Activated T-helper 1 cell treated with anti-CD3 and anti-CD28 coated beads, Interleukin-2, amount 50 U/mL, for 16 hours (primary cell): ENCODE measurements around the gene ACSL1.
"Not testable (repeated sequence)": the region's sequence is repeated elsewhere in the genome, so short reads cannot be mapped to it uniquely, and the experiment has no call there.

Experiments used
- DNase-seq, 2 donors: peaks; one replicate each; pipeline ENCODE4 v3.0.0-alpha.2; 2020; ENCODE audit warnings: low read depth in 1 of 2, low spot score in 1 of 2

ACSL1 gene

DNA sequence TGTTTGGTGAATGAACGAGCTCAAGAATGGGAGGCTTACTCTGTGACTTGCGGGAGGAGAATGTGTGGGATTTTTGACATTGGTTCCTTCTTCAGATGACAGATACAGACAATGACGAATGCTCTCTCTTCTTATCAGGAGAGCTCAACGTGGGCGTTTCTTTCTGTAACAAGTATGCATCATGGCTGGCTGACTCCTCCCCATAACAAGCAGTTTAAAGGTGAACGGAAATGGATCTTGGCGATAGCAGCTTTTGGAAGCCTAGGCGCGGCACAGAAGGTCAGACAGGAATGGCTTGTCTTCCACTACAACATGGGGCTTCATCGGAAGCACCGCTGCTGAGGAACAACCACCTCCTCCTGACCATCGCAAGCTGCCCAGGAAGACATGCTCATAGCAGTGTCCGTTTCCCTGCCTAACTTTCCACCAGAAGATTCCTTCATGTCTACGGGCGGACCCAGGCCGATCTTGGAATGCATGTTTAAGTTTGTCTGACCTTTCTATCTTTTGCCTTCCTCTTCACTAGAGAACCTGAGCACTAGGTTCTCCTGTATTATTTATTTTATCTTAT lies 18.3 kb upstream of the ACSL1 start:
- DNase-seq: no peak

DNA sequence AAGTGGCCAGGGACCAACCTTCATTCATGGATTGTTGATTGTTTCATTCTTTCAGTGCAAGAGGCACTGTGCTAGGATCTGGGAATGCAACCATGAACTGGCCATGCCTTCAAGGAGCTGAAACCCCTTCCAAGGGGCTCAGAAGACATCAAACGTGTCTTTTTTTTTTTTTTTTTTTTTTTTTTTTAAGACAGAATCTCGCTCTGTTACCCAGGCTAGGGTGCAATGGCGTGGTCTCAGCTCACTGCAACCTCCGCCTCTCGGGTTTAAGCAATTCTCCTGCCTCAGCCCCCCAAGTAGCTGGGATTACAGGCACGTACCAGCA lies 13.3 kb upstream of the ACSL1 start:
- not testable (repeated sequence) for DNase-seq

DNA sequence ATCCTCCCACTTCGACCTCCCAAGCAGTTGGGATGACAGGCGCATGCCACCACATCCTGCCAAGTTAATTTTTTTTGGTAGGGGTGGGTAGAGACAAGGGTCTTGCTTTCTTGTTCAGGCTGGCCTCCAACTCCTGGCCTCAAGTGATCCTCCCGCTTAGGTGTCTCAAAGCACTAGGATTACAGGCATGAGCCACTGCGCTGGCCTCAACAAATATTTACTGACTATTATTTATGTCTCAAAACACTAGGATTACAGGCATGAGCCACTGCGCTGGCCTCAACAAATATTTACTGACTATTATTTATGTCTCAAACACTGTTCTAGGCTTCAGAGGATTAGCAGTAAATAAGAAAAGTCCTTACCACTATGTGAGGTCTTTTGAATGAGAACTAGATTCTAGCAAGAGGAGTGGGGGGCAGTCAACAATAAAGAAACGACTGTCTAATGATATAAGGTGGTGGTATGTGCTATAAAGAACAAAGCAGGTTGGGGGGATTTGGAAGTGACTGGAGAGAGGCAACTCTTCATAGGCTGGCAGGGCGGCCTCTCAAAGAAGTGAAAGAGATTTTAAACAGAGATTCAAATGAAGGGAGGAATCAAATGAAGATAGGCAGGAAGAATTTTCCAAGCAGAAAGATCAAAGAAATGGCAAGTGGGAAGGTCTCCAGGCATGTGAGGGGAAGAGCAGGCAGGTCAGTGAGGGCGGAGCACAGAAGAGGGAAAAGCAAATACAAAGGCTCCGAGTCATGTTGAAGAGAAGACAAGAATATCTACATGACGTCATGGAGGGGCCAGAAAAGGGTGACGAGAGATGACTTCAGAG lies 12.7 kb upstream of the ACSL1 start:
- no peak for DNase-seq

DNA sequence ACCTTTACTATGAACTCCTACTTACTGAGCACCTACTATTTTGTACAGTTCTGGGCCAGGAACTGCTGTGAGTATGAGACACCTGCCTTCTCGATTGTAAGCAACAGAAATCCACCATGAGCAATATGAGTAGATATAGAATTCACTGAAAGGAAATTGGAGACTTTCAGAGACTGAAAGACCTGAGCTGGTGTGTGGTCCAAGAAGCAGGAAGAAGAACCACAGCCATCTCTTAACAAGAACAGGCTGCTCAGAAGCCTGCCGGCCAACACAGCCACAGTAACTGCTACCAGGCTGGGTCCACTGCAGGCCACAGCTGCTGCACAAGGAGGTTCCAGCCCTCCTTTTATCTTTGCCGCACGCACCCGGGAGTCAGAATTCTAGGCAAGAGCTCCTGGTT lies 10.8 kb upstream of the ACSL1 start:
- DNase-seq: no peak

DNA sequence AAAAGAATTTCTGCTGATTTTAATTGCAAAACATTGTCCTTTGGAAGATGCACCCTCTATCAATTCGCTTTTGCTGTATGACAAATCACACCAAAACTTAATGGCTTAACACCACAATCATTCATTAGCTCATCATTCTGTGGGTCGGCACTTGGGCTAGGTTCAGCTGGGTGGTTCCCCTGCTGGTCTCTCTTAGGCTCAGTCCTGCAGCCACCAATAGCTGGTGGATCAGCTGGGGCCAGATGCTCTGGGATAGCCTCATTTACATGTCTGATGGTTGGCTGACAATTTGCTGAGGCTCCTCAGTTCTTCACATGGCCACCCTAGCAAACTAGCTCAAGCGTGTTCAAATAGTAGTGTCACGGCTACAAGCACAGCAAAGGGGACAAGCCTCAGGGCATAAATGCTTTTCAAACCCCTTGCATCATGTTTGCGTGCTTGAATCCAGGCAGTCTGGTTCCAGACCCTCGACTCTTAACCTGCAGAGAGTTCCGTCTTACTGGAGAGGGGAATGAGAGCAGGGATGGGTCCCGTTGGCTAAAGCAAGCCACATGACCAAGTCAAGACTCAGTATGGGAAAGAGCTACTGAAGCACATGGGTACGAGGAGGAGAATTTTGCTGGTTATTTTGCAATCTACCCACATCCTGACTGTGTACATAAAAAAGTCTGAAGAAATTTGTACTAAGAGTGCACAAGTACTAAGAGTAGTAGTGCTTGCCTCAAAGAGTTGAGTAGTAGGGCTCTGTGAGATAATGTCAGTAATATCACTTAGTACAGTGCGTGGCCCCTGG lies 7.5 kb upstream of the ACSL1 start:
- no peak for DNase-seq

DNA sequence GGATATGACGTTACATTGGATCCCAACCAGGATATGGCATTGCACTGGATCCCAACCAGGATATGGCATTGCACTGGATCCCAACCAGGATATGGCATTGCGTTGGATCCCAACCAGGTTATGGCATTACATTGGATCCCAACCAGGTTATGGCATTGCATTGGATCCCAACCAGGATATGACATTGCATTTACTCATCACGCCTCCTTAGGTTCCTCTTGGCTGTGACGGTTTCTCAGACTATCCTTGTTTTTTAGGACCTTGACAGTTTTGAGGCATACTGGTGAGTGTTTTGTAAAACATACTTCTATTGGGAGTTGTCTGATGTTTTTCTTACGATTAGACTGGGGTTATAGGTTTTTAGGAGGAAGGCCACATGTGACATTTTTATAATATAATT lies 5.4 kb upstream of the ACSL1 start:
- no peak for DNase-seq

DNA sequence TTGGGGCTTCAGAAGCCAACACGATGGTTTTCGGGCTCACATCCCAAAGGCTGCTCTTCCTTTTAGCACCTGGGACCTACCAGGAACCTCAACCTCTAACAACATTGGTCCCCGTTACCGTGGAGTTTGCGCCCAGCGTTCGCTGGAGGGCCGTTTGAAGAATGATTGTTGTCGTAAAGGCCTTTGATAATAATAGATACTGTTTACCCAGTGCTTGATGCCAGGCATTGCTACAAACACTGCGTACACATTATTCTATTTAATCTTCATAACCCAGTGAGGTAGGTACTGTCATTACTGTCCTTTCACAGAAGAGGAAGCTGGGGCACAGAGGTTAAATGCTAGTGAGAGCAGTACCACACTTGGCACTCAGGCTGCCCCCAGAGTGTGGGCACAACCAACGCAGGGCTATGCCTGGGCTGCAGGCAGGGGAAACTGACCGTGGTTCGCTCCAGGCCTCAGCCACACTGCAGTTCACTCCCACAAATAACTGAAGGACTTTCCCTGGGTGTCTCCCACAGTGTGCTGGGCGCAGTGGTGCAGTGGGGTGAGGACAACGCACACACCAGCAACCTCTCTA lies 1.0 kb upstream of the ACSL1 start:
- no peak for DNase-seq

DNA sequence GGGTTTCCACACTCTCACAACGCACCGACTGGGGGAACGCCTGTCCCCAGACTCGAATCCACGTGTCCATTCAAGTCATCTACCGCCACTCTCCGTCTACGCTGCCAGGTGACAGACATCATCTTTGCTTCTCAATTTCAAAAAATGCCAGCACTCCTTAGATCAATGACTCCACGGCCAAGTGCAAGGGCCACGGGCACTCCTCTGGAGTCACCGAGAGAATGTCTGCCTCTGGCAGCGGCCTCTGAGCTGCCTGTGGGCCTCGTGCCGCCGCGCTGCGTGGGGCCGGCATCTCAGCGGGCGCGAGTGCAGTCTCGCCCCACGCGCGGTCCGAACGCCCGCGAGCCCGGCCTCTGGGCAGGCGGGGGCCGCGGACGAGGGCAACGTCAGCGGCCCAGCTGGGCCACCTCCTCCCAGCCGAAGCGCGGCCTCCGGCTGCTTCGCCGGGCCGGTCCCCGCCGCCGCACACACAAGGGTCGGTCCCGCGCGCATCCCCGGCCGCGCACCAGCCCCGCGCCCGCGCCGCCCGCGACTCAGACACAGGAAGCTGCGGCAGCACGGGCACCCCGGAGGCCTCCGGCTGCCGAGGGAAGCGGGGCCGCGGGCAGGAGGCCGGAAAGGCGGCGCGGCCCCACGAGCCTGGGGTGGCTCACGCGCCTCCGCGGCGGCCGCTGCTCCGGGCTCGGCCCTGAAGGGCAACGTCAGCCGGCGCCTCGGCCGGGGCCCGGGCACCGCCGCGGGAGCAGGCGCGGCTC lies 450 bp downstream of the ACSL1 start:
- DNase-seq: peak in 1 of 2 donors; percentile 36

DNA sequence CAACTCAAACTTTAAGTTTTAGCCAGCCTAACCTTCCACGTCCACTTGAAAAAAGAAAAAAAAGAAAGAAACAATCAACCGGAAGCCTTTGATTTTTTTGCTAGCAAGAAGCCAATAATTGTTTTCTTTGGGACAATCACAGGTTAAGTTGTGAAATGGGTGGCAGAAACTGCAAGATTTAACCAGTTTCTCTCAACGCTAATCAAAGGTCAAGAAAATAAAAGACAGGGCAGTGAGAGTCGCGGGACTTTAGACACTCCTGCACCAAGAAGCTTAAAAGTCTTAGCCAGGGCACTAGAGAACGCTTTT lies 1.0 kb downstream of the ACSL1 start:
- DNase-seq: no peak

DNA sequence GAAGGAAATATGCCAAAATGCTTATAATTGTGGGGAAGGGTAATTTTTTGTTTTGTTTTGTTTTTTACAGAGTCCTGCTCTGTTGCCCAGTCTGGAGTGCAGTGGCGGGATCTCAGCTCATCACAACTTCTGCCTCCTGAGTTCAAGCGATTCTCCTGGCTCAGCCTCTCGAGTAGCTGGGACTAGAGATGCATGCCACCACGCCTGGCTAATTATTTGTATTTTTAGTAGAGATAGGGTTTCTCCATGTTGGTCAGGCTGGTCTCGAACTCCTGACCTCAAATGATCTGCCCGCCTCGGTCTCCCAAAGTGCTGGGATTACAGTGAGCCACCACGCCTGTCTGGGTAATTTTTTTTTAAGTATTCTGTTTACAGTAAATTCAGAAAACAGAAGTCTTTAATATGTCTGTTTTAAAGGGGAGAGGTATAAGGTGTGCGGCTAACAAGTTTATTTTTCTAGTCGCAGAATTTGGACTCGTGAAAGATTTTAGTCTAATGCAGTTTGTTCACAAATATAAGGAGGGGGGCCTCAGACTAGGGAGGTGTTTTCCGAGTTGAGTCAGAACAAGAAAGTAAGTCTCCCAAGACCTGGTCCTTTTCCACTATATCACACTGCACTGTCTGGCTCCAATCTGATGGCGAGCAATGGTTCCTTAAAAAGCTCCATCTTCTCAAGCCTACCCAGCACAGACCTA lies 1.5 kb downstream of the ACSL1 start:
- DNase-seq: no peak

DNA sequence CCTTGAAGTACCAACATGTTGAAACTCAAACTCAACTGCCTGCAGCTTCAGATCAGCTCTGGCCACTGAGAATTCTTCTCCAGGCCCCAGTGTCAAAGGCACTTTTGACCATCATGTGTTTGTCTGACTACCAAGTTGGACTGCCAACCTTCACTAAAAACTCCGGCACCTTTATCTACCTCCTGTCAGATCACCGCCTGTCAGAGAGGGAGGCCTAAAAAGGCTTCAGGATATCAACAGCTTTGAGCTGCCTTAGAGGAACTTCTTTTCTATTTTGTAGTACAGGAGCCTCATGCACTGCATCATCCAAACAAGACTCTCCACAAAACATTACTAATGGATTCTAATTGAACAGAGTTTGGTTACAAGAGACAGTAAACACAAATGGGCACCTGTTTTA lies 2.8 kb downstream of the ACSL1 start:
- DNase-seq: no peak

DNA sequence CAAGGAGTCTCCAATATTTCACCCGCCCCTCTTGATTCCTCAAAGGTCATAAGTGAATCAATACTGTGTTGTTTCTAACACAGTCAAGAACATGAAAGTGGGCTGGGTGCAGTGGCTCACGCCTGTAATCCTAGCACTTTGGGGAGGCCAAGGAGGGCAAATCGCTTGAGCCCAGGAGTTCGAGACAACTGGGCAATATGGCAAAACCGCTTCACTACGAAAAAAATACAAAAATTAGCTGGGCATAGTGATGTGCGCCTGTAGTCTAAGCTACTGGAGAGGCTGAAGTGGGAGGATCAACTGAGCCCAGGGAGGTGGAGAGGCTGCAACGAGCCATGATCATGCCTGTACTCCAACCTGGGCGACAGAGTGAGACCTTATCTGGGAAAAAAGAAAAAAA lies 3.4 kb downstream of the ACSL1 start:
- no peak for DNase-seq

DNA sequence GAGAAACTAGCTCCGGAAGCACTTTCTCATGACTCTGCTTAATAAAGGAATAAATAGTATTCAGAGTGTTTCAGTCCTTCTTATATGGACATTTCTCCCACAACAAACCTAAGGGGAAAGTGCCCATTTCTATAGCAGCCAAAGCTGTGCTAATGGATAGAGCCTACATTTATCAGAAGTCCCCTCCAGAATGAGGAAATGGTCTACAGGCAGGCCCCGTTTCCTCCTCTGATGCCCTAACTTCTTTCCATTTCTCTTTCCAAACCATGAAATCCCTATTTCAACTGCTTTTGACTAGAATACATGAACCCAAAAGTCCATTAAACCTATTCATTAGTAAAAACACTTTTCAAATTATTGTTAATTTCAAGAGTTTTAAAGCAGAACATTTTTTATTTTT lies 4.5 kb downstream of the ACSL1 start:
- DNase-seq: no peak

DNA sequence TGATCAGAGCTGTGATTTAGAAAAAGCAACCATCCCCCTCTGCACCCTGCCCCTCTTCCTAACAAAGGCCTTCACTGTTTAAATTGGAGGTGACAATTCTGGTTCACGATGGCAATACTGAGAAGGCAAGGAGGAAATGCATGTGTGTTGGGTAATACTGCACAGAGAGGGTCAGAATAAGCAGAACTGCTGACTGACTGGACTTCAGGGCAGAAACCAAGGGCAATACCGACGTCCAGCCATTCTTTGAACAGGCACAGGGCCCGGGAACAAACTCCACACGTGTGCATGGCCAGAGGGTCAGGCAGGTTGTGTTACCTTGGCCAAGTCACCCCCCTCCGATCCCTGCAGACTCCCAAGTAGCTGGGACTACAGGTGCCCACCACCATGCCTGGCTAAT lies 6.0 kb downstream of the ACSL1 start:
- no peak for DNase-seq

DNA sequence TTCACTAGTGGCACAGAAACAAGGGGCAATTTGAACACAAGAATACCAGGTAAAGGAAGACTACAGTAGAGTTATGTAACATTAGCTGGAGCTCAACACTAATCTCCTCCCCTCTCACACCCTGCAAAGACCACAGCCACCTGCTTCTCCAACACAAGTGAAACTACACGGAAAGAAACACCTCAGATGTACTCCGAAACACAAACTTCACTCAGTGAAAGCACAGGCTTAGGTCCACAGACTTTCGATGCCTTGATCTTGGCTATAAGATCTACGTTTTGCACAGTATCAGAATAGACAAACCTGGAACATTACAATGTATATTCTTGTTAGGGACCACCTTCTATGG lies 7.6 kb downstream of the ACSL1 start:
- DNase-seq: no peak

DNA sequence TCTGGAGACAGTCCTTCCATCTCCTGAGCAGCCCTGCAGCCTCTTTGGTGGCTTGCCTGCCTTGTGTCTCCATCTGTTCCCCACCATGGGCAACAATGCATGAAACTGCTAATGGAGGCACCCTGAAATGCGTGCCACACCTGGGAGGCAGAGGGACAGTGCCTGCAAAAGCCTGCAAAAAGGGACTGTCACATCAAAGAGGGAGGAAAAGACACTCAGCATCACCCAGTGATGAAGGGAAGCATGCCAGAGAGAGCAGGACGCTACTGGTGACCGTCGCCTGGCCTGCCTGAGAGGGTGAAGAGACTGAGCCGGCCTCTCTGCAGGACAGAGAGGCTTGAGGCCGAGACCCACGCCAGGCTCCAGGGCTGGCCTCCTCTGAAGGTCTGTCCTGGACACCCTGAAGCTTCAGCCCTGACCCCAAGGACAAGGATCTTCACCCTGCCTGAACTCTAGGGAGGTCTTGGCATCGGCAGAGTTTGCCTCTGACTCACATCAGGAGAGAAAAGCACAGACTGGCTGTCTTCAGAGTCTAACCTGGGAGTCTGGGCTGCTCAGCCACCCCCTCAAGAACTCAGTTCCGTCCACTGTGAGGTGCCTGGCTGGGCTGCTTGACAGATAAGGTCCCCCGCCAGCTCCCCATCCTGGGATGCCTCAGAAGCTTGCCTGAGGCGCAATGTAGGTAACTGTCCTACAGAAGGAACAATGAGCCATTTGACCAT lies 8.1 kb downstream of the ACSL1 start:
- DNase-seq: no peak

DNA sequence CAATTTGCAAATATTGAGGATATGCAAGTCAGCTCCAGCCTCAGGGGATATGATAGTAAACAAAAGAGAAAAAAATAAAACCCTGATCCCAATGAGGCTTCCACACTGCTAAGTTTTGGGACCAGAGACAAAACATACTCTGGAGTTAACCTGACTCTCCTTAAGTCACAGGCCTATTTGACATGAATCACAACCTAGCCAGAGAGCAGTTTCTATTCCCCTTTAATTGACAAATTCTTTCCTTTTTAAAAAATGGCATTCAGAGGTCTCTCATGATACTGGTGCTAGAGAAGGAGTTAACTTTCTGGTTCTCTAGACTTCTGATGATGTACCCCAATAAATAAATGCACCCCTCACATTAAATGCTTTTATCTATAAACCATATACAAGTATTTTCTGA lies 8.8 kb downstream of the ACSL1 start:
- DNase-seq: no peak

DNA sequence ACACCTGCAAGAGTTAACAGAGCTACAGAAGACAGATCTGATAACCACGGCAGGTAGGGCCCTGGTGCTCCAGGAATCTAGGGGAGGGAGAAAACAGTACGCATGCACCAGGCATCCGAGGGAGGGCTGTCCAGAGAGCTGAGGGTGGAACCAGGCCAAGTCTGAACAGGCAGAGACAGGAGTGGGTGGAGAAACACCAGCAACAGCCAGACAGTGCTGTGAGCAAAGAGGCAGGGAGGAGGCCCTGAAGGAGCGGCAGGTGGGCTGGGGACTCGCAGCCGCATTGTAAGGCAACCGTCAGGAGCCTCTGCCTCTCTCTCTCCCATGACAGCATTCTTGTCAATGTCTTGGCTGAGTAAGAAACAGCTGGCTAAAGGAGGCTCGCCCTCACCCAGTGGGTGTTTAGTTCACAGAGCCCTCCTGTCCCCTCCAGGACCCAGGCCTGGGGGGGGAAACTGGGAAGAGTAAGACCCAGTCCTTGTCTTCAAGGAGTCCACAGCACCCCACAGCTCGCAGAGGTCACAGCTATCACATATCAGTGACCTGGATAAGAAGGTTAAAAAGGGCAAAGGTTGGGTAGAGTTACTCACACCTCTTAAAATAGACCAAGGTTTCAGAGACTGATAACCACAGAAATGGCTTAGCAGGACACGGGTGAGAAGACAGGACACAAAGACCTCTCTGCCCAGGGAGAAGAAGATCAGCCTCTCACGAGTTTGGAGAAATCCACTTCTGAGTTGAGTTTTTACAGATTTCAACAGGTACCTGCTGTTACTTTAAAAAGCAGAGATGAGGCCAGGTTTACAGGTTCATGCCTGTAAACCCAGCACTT lies 10.5 kb downstream of the ACSL1 start:
- no peak for DNase-seq

DNA sequence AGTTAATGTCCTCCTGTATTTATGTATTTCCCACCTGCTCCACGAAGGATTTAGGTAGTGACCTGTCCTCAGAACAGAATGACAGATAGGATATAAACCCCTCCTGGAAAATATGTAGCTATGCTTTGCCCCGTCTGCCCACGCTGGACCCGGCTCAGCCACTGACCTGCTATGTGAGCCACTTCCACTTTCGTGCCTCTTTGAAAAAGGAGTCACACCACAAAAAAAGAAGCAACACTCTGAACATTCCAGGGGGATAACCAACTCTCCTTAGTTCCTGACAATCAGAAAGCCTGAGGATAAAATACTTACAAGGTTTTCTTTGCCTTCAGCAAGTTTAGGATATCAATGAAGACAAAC lies 11.1 kb downstream of the ACSL1 start:
- no peak for DNase-seq
